GM21381 (cell line): Measurements from ENCODE around the gene VEPH1.

Source experiments
- ATAC-seq: cut with Tn5 transposase; IDR thresholded peaks from one replicate; pipeline ENCODE4 v1.9.1; 2021; ENCODE audit warnings: mild to moderate bottlenecking, moderate library complexity; ENCODE audit not compliant: unreplicated experiment

VEPH1 gene

GRCh38 chr3:157232141-157232540, 271.1 kb downstream of the VEPH1 start:
- no peak for ATAC-seq

DNA sequence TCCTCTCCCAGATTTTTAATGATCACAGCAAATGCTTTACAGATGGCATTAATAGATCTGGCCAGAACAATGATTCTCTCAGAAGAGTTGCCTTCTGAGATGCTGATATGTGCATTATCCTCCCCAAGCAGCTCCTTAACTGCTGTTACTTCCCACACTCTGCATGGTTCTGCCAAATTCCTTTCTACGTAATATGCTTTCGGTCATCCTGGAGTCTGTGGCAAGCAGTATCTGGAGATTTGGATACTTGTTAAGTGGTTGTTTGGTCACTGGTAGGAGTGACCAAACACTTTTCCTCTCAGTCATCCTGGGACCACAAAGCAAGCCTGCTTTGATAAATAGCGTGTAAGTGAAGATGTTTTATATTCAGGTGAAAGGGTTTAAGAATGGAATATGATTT, 272.1 kb downstream of the VEPH1 start:
- no peak for ATAC-seq

DNA sequence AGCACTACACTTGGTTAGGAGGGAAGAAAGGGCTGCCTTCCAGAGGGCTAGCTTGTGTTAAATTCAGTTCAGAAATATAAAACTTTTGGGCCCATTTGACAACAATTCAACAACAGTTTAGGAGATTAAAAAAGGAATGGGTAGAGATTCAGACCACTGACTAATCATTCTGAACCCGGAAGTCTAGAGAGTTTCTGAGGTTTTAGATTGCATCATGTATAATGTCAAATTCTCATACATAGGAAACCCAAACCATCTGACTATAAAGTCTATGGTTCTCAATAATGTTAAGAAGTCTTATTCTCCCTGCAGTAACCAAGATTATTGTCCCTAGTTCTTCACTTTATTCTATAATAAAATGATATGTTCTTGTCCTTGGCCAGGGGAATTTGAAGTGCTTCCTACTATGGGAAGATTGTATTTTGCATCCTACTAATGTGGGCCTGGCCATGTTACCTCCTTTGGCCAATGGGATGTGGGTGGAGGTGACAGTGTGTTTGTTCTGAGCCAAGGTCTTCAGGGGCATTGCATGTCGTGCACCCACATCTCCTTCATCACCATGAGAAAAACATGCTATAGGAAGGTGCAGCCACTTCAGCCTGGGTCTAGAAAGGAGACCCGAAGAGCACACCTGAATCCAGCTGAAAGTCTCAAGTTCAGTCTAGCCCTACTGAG, 276.9 kb downstream of the VEPH1 start:
- ATAC-seq, result no peak

- ATAC-seq, result no peak
Measured at GRCh38 chr3:157225001-157225400, 278.2 kb downstream of the VEPH1 start.

- ATAC-seq, result no peak
Measured at GRCh38 chr3:157220883-157221282, 282.3 kb downstream of the VEPH1 start.

DNA sequence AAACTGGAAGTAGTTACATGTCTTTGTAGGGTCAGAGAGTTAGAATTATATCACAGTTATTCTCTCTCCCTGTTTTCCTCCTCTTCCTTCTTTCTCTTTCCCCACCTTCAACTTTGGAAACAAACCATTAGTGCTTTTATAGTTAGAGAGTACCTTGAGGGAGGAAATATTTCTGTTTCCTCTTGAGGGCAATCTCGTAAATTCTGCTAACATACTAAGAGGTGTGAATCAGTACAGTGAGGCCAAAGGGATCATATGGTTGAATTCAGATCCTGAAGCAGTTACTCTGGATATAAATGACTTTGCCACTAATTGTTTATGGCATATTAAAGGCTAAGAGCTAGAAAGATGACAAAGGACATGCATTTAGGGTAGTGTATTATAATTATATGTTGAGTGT, 283.0 kb downstream of the VEPH1 start:
- ATAC-seq, result no peak

GRCh38 chr3:157219215-157219614, 284.0 kb downstream of the VEPH1 start:
- no peak for ATAC-seq
